ENCODE results near the gene LNX2.

DNA sequence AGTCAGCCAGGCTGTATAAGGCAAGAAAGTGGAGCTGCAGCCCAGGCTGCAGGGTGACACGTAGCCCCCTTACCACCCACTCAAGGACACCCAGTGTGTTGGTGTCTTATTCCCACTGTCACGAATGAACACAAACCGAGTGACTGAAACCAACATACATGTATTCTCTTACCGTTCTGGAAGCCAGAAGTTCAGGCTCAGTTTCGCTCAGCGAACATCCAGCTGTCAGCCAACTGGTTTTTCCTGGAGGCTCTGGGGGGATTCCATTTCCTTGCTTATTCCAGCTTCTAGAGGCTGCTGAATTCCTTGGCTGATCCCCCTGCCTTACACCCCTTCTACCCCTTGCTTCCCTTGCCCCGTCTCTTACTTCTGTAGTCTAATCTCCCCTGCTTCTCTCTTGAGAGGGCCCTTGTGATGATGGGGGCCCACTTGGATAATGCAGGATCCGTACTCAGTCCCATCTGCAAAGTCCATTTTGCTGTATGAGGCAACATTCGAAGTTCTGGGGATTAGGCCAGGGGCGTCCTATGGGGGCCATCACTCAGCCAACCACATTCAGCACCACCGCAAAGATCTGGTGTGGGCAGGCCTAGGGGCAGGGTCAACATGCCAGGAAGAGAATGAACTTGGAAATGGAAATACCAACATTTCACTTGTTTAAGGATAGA lies 122.6 kb downstream of the LNX2 start:
- no peak for TF ChIP-seq TAF1 (IDR thresholded peaks at IDR 0.05; ENCODE audit: borderline replicate concordance, insufficient read depth, low read length)
- no peak for TF ChIP-seq POLR2AphosphoS5 (IDR thresholded peaks at IDR 0.05; ENCODE audit: low read depth, low read length)
- no peak for TF ChIP-seq REST (IDR thresholded peaks at IDR 0.05; ENCODE audit: insufficient read depth in 1 of 2, low read depth in 2 of 2, low read length in 2 of 2)
